Activated naive CD4-positive, alpha-beta T cell treated with anti-CD3 and anti-CD28 coated beads, Interleukin-2, amount 10 ng/mL, durations not matched to agents 7 days and 5 days (primary cell): ENCODE measurements around the gene CENPI.
A peak's percentile ranks its signal among the peaks of the same experiment; 100 is the strongest.
"Not testable (repeated sequence)": the region's sequence is repeated elsewhere in the genome, so short reads cannot be mapped to it uniquely, and the experiment has no call there.

Experiments used
- CTCF ChIA-PET: fragments of 350-600 bp; sonication (Branson Sonifier 250); formaldehyde crosslinking; loops from one replicate; lab custom pipeline; 2021; ENCODE audit warnings: antibody characterized with exemption; lab: Charles Lee
- DNase-seq: peaks from one replicate; pipeline ENCODE4 v3.0.0-alpha.2; 2020
- H3K27ac Mint-ChIP-seq: one replicate; pipeline ENCODE4 v1.8.0; 2021; ENCODE audit warnings: mild to moderate bottlenecking, moderate library complexity, mixed read lengths
- H3K27me3 Mint-ChIP-seq: one replicate; pipeline ENCODE4 v1.8.0; 2021; ENCODE audit warnings: mild to moderate bottlenecking, mixed read lengths
- H3K36me3 Mint-ChIP-seq: one replicate; pipeline ENCODE4 v1.8.0; 2021; ENCODE audit warnings: mixed read lengths
- H3K4me1 Mint-ChIP-seq: one replicate; pipeline ENCODE4 v1.8.0; 2021; ENCODE audit warnings: mixed read lengths
- H3K4me3 Mint-ChIP-seq: one replicate; pipeline ENCODE4 v1.8.0; 2021; ENCODE audit warnings: mild to moderate bottlenecking, moderate library complexity, mixed read lengths
- H3K9me3 Mint-ChIP-seq: one replicate; pipeline ENCODE4 v1.8.0; 2021; ENCODE audit warnings: mixed read lengths

The CENPI gene, protein sequence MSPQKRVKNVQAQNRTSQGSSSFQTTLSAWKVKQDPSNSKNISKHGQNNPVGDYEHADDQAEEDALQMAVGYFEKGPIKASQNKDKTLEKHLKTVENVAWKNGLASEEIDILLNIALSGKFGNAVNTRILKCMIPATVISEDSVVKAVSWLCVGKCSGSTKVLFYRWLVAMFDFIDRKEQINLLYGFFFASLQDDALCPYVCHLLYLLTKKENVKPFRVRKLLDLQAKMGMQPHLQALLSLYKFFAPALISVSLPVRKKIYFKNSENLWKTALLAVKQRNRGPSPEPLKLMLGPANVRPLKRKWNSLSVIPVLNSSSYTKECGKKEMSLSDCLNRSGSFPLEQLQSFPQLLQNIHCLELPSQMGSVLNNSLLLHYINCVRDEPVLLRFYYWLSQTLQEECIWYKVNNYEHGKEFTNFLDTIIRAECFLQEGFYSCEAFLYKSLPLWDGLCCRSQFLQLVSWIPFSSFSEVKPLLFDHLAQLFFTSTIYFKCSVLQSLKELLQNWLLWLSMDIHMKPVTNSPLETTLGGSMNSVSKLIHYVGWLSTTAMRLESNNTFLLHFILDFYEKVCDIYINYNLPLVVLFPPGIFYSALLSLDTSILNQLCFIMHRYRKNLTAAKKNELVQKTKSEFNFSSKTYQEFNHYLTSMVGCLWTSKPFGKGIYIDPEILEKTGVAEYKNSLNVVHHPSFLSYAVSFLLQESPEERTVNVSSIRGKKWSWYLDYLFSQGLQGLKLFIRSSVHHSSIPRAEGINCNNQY

GRCh38 chrX:101097546-101098453, at the start of gene CENPI:
Gene CENPI (plus strand): TSS chrX:101098204. CDS start chrX:101101071, 2,867 bp downstream.
- Mint-ChIP-seq H3K27ac (peak within 1 kb of the TSS; percentile 90), H3K36me3 (peaks cover 22% of the 10 kb centered on the region), H3K27me3 (no peaks in the 10 kb centered on the region), H3K4me3 (peak within 1 kb of the TSS; percentile 95), H3K9me3 (no peaks in the 10 kb centered on the region), H3K4me1 (peaks cover 42% of the 10 kb centered on the region)
- peak; percentile 95 for DNase-seq
- CTCF ChIA-PET, result no interaction called here

DNA sequence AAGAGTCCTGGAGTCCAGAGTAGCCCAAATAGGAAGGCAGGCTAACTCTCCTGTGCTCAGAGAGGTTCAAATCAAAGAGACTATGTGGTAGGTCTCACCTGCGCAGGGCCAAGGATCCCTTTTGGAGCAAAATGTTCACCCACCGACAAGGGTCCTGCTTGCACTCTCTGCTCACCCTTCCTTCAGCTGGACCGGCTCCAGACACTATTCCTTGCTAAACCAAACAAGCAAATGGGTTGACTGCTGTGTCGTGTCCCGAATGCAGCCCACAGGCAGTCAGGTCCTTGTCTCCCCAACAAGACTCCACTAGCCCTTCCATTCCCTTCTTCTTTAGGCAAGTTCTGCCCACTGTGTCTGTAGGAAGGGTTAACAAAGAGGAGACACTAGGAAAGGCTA, 46.9 kb upstream of the CENPI start:
- Mint-ChIP-seq H3K4me1 (peaks cover 27% of the 10 kb centered on the region), H3K4me3 (peak overlapping the region; percentile 87), H3K36me3 (peaks cover 11% of the 10 kb centered on the region), H3K9me3 (no peaks in the 10 kb centered on the region), H3K27me3 (no peaks in the 10 kb centered on the region), H3K27ac (peak overlapping the region; percentile 98)
- peak; percentile 19 for DNase-seq
- CTCF ChIA-PET, result interaction anchor here (0.6 kb wide), 2 partner anchors 52 to 227 kb away, joined by 3 to 4 read pairs; no protein-coding TSS in a partner anchor

DNA sequence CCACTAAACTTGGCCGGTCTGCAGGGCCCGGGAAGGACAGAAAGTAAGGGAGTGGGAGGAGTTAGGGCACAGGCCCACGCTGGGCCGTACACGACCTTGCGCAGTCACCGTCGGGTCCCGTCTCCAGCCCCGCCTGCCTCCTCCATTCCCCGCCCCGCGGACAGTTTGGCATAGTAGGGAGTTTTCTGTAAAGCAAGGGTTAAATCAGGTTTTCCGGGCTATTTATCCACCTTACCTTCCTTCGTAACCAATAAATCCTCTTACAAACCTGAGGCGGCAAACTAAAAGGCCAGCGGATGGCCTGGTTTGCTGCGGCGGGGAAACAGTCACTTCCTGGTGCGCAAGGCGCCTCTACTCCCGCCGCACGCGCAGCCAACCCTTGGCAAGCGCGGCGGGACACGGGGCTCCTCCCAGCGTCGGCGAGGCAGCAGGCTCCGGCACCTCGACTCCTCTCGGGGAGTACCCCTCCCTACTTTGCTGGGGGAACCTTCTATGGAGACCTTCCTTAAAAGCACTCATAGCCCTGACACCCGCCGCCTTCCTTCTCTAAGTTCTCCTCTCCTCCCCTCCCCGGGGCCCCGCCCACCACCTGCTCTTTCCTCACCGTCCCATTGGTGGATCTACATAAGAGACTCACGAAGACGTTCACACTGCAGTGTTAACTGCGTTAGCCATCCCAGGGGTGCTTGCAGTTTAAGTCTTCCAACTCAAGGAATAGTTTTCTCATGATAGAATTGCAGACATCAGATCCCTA, 46.3 kb upstream of the CENPI start, which contains the start of gene TRMT2B:
Gene TRMT2B, minus strand, starts transcription at position 563 of the 754 bp plus-strand sequence. CDS start 9,822 bp downstream, outside the sequence.
- H3K4me3 Mint-ChIP-seq, result peak within 1 kb of the TSS; percentile 87
- H3K36me3 Mint-ChIP-seq, result peaks cover 11% of the 10 kb centered on the region
- no peaks in the 10 kb centered on the region for H3K27me3 Mint-ChIP-seq
- CTCF ChIA-PET, result no interaction called here
- H3K27ac Mint-ChIP-seq, result peak within 1 kb of the TSS; percentile 98
- DNase-seq, result peak; percentile 89
- H3K4me1 Mint-ChIP-seq, result peaks cover 29% of the 10 kb centered on the region
- no peaks in the 10 kb centered on the region for H3K9me3 Mint-ChIP-seq

DNA sequence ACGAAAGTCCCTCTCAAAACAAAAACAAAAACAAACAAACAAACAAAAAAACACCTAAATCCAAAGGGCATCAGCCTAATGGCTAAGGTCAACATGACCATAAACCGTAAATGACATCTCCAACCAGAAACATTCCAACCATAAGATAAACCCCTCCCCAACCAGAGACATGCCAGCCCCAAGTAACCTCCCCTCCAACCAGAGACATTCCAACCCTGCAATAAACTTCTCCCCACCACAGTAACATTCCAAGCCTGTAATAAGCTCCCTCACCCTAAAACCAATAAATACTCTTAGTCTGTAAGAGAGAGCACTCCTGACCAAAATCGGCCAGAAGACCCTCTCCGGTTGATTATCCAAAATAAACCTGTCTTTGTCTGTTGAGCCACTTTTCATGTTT, 41.5 kb upstream of the CENPI start:
- CTCF ChIA-PET, H3K4me3 Mint-ChIP-seq, DNase-seq, H3K9me3 Mint-ChIP-seq, H3K36me3 Mint-ChIP-seq, H3K27me3 Mint-ChIP-seq, H3K27ac Mint-ChIP-seq: not testable (repeated sequence)
- peaks cover 15% of the 10 kb centered on the region for H3K4me1 Mint-ChIP-seq

GRCh38 chrX:101057093-101057714, 40.8 kb upstream of the CENPI start:
- no peak for DNase-seq
- H3K9me3 Mint-ChIP-seq, result no peaks in the 10 kb centered on the region
- H3K27me3 Mint-ChIP-seq, result no peaks in the 10 kb centered on the region
- H3K36me3 Mint-ChIP-seq, result no peaks in the 10 kb centered on the region
- H3K27ac Mint-ChIP-seq, result peak overlapping the region; percentile 5
- peaks cover 12% of the 10 kb centered on the region for H3K4me1 Mint-ChIP-seq
- no peak overlapping the region for H3K4me3 Mint-ChIP-seq
- CTCF ChIA-PET, result interaction anchor here (0.7 kb wide), 1 partner anchor 240 kb away, joined by 5 read pairs; no protein-coding TSS in a partner anchor

GRCh38 chrX:101062176-101062575, 35.8 kb upstream of the CENPI start:
- no peak for DNase-seq
- CTCF ChIA-PET, result no interaction called here
- H3K9me3 Mint-ChIP-seq, result no peaks in the 10 kb centered on the region
- no peaks in the 10 kb centered on the region for H3K27me3 Mint-ChIP-seq
- H3K36me3 Mint-ChIP-seq, result no peaks in the 10 kb centered on the region
- no peak overlapping the region for H3K27ac Mint-ChIP-seq
- H3K4me3 Mint-ChIP-seq, result no peak overlapping the region
- peaks cover 2% of the 10 kb centered on the region for H3K4me1 Mint-ChIP-seq

DNA sequence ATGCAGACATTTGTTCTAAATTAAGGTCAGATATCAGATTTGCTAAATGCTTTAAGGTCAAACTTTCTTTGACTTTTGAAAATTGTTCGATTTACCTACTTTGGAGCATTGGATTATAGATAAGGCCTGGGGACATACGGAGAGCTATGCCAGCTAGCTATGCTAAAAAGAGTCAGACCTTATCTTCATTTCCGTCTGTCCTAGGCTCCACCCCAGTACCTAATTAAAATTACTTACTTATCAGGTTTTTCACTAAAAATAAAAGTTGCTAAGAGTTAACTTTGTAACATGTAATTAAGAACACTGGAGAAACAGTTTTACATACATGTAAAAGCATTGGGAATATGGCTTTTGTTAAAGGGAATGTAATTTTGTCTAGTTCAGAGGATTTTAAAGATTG, 26.4 kb upstream of the CENPI start:
- Mint-ChIP-seq H3K4me3 (no peak overlapping the region), H3K9me3 (no peaks in the 10 kb centered on the region), H3K27me3 (no peaks in the 10 kb centered on the region), H3K4me1 (no peaks in the 10 kb centered on the region), H3K27ac (no peak overlapping the region), H3K36me3 (no peaks in the 10 kb centered on the region)
- CTCF ChIA-PET, result interaction anchor here (0.6 kb wide), 1 partner anchor 100 kb away, joined by 3 read pairs; no protein-coding TSS in a partner anchor
- DNase-seq, result no peak

- Mint-ChIP-seq H3K36me3 (no peaks in the 10 kb centered on the region), H3K4me3 (no peak within 1 kb of the TSS), H3K9me3 (no peaks in the 10 kb centered on the region), H3K27me3 (peaks cover 31% of the 10 kb centered on the region), H3K4me1 (no peaks in the 10 kb centered on the region), H3K27ac (no peak within 1 kb of the TSS)
- CTCF ChIA-PET, result no interaction called here
- no peak for DNase-seq
These were observed 19.0 kb upstream of the CENPI start, which contains the start of gene TMEM35A for GRCh38 chrX:101078716-101079598. Gene TMEM35A (plus strand): TSS chrX:101078879. CDS start chrX:101079003, 124 bp downstream.

DNA sequence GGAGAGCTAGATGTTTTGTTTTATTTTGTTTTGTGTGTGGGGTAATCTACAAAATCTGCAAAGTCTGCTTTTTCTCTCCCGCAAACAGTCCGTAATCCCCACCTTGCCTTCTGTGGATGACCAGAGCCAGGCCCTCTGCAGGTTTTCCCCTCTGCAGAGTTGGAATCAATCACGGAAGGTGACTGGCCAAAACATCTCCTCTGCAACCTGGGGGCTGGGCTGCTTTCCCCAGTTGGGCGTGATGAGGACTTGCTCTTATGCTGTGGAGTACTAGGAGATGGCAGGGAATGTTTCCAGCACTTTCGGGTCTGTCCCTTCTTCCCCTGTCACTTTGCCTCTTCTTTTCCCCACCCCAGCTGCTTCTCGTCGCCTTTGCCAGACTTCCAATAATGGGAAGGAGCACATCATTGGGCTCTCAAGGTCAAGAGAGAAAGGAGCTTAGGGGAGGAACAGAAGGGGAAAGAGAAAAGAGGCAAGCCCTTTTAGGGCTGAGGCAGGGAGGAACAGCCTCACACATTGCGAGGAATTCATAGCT, 18.2 kb upstream of the CENPI start:
- H3K4me1 Mint-ChIP-seq, result no peaks in the 10 kb centered on the region
- CTCF ChIA-PET, result no interaction called here
- H3K27ac Mint-ChIP-seq, result no peak overlapping the region
- DNase-seq, result no peak
- H3K27me3 Mint-ChIP-seq, result peaks cover 34% of the 10 kb centered on the region
- H3K9me3 Mint-ChIP-seq, result no peaks in the 10 kb centered on the region
- no peaks in the 10 kb centered on the region for H3K36me3 Mint-ChIP-seq
- no peak overlapping the region for H3K4me3 Mint-ChIP-seq

GRCh38 chrX:101080326-101081124, 17.5 kb upstream of the CENPI start:
- no peaks in the 10 kb centered on the region for H3K9me3 Mint-ChIP-seq
- CTCF ChIA-PET, result no interaction called here
- peaks cover 35% of the 10 kb centered on the region for H3K27me3 Mint-ChIP-seq
- no peak overlapping the region for H3K27ac Mint-ChIP-seq
- DNase-seq, result no peak
- no peaks in the 10 kb centered on the region for H3K36me3 Mint-ChIP-seq
- H3K4me1 Mint-ChIP-seq, result no peaks in the 10 kb centered on the region
- no peak overlapping the region for H3K4me3 Mint-ChIP-seq

- Mint-ChIP-seq H3K27ac (no peak overlapping the region), H3K4me3 (no peak overlapping the region), H3K9me3 (no peaks in the 10 kb centered on the region), H3K4me1 (no peaks in the 10 kb centered on the region), H3K36me3 (no peaks in the 10 kb centered on the region), H3K27me3 (peaks cover 35% of the 10 kb centered on the region)
- CTCF ChIA-PET, result no interaction called here
- no peak for DNase-seq
These were observed 16.8 kb upstream of the CENPI start for GRCh38 chrX:101081231-101081630.
